H1 (cell line): Measurements from ENCODE around the gene COL8A1. TPM values are rescaled to one million over a fixed set of nuclear protein-coding genes. Genes with fewer than 3 reads are reported as not detected.

Source experiments
- ATF3 ChIP-seq: IDR thresholded peaks from 2 replicates; pipeline ENCODE4 v1.6.1; 2011; ENCODE audit warnings: low read depth, mild to moderate bottlenecking, low read length; ENCODE audit not compliant: insufficient read depth
- BACH1 ChIP-seq: IDR thresholded peaks from 2 replicates; pipeline ENCODE4 v1.6.1; 2012; ENCODE audit warnings: low read length, improper control_type of control experiment
- CTBP2 ChIP-seq: IDR thresholded peaks from 2 replicates; pipeline ENCODE4 v1.7.0; 2011; ENCODE audit warnings: borderline replicate concordance, mild to moderate bottlenecking, moderate library complexity, mixed read lengths, low read length; ENCODE audit not compliant: insufficient read depth, insufficient read length
- RBBP5 ChIP-seq: IDR thresholded peaks from 2 replicates; pipeline ENCODE4 v1.7.1; 2012; ENCODE audit warnings: low read depth, mild to moderate bottlenecking, inconsistent platforms, low read length, moderate library complexity, borderline replicate concordance
- RNF2 ChIP-seq: fragments of 200-900, 300-1000 bp; sonication (generic); IDR thresholded peaks from 2 replicates; pipeline ENCODE4 v1.7.1; 2016; ENCODE audit warnings: borderline replicate concordance, low read depth, mild to moderate bottlenecking, antibody characterized with exemption, low read length; ENCODE audit not compliant: poor library complexity, severe bottlenecking; ENCODE audit errors: missing control alignments
- polyA plus RNA-seq, 7 experiments: library from polyadenylated mRNA; depleted of rRNA in 3 of 7; stranded (reverse) in 5 of 7; unstranded in 2 of 7; fragments of >200 nt in 5 of 7; fragments of 200-250 nt in 2 of 7; gene quantifications; 1 replicate in 5 of 7; 2 replicates in 1 of 7; 4 replicates in 1 of 7; pipeline versions ENCODE4 v1.2.1 to v1.2.3, GENCODE V29; 2011 to 2013; ENCODE audit warnings: missing spikeins in 2 of 7, mixed read lengths in 2 of 7
- total RNA-seq: library from RNA; stranded (reverse); fragmentation: NEBNext Ultra II Directional; extraction: Animal tissue kit (Norgen Biotek cat#: 25700); gene quantifications from 2 replicates; pipeline ENCODE4 v1.2.1, GENCODE V29; 2021

The COL8A1 gene
- total and polyA plus RNA-seq, 2 of the 8 experiments (the other 6 are each of a cell fraction or from before 2014, with no cell fraction given): 0.21 to 1.2 TPM

GRCh38 chr3:99656624-99657023 is 18.2 kb downstream of the COL8A1 start (continued):
- TF ChIP-seq ATF3: no peak
- no peak for TF ChIP-seq RNF2
- no peak for TF ChIP-seq RBBP5
- no peak for TF ChIP-seq BACH1
- no peak for TF ChIP-seq CTBP2
